HK-2 (cell line): ENCODE data around the gene ZC3H7B.

Experiments used
- DNase-seq: peaks from one replicate; pipeline ENCODE4 v3.0.0-alpha.2; 2018; ENCODE audit not compliant: unreplicated experiment

The ZC3H7B gene

DNA sequence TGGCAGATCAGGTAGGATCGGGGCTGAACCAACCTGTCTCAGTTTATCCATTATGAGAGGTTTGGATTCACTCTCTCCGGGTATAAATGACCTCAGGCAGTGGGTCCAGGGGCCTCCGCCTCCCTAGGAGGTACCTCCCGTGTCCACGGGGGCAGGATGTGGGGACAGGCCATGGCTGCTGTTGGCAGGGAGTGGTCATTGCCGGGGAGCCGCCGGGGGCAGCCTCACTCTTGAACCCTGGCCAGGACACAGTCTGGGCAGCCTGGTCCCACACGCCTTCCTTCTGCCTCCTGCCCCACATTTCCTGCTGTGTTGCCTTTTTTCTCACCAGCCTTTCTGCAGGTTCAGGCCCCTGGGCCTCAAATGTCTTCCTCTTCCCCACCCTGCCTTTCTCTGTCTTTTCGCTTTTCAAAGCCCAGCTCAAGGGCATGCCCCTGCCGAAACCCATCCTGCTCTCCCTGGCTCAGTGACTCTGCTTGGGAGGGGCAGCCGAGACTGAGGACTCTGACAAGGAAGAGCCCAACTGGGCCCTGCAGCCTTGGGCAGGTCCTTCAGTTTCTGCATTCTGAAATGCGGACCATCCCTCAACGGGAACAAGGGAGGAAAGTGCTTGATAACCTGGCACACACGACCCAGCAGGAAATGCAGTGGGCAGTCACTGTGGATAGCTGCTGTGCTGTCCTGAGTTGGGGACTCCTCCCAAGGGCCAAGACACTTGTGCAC, 31.1 kb downstream of the ZC3H7B start:
- DNase-seq = no peak

DNA sequence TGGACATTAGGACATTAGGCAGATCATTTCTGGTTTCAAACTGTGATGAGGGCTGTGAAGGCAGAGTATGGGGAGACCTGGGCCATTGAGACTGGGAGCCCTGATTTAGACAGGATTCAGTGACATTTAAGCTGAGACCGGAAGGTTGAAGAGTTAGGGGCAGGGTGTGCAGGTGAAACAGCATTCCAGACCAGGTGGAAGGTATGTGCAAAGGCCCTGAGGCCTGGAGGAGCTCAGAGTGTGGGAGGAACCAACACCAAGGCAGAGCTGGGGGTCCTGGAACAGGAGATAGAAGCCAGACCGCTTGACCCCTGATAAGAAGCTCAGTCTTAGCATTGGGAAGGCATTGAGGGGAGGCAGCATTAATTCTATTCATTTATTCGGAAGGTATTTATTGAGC, 32.5 kb downstream of the ZC3H7B start:
- DNase-seq = no peak

DNA sequence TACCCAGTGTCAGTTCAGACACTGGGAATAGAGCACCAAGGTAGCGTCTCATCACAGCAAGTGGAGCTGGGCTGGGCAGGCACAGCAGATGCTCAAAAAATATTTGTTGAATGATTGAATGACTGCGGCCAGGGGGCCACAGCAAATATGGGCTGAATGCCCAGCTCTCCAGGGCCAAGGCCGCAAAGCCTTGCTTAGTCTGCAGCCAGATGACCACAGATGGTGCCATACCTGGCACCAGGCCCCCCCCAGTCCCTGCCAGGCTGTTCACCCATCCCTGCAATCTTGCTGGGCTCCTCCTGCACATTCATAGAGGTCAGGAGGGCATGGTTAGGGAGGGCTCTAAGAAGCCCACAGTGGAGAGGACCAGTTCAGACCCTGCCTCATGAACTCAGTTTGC, 32.9 kb downstream of the ZC3H7B start:
- no peak for DNase-seq

DNA sequence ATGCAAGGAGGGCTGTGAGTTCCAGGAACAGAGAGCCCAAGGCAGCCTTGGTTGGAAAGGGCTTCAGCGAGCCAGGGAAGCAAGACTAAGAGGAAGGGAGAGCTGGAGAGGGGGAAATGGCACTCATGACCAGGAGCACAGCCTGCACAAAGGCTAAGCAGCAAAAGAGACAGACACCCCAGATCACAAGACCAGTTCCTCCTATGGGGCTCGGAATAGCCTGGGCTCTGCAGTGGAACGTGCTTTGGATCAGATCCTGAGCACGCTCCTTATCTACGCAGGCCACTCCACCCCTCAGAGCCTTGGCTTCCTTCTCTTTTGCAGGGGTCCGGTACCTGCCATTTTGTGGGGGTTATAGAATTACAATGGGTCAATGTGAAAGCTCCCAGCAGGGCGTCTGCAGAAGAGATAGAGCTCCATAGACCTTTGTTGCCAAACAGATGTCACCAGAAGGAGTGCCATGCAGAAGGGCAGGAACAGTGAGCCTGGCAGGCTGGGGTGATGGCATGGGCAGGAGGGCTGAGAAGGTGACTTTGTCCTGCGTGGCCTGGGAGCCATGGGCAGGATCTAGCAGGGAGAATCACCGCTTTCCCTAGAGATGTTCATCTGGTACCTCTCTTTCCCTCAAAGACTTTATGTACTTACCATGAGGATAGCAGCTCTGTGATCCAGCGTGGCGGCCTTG, 33.8 kb downstream of the ZC3H7B start:
- DNase-seq = no peak

DNA sequence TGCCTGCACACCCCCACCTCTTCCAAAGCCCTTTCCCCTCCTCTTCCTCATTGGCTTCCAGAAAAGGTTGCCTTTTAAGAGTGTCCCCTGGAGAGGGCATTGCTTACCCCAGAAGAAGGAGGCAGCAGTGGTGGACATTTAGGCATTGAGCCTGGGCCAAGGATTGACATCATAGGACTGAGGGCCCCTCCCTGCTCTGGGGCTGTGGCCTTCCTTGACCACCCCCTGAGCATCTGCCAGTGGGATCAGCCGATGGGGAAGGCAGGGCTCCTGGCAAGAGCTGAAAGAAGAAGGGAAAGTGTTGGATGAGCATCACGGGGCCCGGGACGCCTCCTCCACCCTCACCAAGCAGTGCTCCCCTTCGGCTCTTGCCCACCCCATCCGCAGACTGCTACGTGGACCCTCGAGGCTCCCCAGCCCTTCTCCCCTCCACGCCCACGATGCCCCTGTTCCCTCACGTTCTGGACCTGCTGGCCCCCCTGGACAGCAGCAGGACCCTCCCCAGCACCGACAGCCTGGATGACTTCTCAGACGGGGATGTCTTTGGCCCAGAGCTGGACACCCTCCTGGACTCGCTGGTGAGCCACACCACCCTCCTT, 37.4 kb downstream of the ZC3H7B start:
- no peak for DNase-seq

DNA sequence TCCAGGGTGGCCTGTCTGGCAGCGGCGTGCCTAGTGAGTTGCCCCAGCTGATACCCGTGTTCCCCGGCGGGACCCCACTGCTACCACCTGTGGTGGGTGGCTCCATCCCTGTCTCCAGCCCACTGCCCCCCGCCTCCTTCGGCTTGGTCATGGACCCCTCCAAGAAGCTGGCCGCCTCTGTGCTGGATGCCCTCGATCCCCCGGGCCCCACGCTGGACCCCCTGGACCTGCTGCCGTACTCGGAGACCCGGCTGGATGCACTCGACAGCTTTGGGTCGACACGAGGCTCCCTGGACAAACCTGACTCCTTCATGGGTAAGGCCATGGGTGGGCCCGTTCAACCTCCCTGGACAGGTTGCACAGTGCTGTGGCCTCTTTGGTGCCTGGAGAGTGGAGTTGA, 38.5 kb downstream of the ZC3H7B start:
- no peak for DNase-seq

DNA sequence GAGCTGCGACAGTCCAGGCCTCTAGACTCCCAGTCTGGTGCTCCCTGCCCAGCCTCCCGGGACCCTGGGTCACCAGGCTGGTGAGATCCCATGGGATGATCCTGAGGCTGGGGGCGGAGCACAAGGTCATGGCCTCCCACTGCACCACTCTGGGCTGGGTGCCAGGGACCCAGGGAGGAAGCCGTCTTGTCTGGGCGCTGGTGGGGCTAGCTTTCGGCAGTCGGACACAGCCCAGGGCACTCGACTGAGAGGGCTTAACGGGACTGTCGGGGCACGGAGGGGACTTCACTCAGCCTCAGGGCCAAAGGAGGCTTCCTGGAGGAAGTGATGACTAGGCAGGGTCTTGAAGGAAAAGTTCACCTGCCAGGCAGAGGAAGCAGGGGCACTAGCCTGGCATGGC, 39.0 kb downstream of the ZC3H7B start:
- no peak for DNase-seq

DNA sequence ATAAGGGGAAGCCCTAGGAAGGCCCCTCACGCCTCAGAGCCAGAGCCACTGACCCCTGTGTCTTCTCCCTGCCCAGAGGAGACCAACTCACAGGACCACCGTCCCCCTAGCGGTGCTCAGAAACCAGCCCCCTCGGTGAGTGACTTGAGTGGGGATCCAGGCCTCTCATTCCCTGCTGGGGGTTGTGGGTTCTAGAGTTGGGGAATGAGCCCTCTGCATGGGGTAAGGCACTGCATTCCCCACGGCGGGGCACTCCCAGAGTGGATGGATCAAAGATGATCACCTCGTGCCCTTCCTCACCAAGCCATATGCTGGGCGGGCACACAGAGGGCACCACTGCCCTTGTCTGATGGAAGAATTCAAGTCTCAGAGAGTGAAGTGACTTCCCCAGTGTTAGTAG, 39.7 kb downstream of the ZC3H7B start:
- DNase-seq = no peak

DNA sequence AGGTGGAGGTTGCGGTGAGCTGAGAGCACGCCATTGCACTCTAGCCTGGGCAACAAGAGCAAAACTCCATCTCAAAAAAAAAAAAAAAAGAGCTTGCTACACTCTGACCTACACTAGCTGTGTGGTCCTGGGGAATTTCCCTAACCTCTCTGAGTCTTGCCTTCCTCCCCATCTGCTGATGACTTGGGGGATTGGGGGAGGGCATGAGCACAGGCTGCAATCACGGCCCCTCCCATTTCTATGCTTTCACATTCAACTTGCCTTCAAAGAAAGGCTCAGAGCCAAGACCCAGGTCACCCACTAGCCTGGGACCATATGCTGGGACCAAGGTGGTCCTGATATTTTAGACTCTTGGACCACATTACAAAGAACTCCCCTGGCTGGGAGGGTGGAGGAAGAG, 40.7 kb downstream of the ZC3H7B start:
- no peak for DNase-seq

DNA sequence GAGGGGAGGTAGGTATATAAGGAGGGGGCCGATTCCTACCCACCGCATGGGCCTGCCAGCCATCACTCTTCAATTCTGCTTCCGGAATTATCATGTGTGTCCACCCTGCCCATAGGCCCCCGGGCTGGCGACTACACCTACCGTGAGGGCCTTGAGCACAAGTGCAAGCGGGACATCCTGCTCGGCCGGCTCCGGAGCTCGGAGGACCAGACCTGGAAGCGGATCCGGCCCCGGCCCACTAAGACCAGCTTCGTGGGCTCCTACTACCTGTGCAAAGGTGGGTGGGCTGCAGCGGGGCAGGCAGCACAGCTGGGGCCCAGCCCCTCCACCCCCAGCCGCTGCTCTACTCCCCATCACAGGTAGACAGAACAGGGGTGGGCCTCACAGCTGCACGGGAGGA, 42.0 kb downstream of the ZC3H7B start:
- DNase-seq = no peak

DNA sequence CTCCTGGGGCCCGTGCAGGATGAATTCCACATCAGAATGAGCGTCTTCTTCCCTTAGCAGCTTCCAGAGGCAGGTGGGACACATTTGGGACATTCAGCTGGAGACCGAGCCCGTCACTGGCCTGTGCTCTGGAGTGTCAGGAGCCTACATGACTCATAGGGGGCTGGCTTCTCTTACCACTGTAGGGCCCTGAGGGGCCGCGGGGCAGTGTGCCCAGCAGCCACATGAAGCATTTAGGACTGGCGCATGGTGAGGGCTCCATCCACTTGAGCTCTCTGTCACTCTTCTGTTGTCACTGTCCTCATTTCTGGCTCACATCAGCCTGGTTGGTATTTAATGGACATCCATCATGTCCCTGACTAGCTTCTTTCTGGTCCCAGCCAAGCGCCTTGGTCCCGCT, 42.4 kb downstream of the ZC3H7B start:
- no peak for DNase-seq

DNA sequence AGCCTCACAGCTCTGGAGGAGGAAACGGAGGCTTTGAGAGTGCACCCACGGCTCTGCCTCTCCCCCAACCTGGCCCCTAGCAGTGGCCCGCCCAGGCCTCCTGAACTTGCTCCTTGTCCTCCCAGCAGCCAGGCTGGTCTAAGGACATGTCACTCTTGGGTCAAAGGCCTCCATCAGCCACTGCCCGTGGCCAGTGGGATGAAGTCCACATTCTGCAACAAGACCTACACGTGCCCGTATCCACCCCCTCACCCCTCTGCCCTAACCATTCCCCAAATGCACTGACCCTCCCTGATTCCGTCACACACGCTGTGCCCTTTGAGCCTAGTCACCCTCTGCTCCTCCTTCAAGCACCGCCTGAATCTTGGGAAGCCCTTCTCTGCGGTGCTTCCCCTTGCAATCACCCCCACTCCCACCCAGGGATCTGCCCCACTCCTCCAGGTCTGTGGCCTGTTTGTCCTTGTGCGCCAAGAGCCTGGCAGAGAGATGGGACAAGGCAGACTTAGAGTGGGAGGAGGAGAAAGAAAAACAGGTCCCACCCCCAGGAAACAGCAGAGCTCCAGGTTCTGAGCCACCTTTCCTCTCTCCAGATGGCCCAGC, 43.0 kb downstream of the ZC3H7B start:
- DNase-seq = no peak

DNA sequence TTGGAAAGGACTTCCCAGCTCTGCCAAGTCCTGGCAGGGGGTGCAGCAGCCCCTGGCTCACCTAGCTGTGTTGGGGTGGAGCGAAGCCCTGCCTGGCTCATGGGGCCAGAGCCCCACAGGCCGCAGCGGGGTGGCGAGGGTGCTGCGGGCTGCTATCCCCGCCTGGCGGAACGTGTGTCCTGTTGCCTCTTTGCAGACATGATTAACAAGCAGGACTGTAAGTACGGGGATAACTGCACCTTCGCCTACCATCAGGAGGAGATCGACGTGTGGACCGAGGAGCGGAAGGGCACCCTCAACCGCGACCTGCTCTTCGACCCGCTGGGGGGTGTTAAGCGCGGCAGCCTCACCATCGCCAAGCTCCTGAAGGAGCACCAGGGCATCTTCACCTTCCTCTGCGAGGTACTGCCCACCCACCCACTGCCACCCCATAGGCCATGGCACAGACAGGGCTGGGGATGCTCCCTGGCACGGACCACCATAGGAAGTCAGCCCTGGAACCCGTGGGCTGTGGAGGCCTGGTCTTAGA, 44.5 kb downstream of the ZC3H7B start:
- no peak for DNase-seq

DNA sequence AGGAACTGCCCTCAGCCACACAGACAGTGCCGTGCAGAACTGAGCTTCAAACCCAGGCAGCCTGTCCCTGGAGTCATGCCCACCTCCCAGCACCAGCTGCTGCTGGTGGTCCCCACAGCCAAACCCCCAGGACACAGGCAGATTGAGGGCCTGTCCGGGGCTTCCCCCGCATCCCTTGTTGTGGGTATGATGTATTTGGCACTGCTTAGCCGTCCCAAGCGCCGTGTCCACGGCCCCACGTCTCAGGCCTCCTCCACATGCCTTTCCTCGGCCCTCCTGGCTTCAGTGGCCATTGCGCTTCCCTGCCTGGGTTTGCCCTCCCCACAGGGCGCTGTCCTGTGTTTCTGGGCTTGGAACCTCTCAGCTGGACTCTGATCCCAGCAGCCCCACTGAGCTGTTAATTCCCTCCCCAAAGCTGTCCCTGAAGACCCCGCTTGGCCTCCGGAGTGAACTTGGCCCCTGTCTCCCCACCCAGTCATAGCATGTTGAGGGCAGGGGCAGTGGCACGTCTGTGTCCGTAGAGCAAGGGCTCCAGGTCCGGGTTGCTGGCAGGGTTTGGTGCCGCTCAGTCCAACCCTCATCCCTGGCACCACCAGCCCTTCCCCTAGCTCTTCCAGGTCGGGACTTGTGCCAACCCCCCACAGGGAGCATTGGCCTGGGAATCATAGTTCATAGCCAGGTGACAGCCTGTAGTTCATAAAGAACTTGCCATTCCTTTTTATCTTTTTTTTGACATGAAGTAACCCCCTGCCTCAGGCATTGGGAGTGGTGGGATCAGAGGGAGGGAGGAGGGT, 45.9 kb downstream of the ZC3H7B start:
- DNase-seq = no peak

DNA sequence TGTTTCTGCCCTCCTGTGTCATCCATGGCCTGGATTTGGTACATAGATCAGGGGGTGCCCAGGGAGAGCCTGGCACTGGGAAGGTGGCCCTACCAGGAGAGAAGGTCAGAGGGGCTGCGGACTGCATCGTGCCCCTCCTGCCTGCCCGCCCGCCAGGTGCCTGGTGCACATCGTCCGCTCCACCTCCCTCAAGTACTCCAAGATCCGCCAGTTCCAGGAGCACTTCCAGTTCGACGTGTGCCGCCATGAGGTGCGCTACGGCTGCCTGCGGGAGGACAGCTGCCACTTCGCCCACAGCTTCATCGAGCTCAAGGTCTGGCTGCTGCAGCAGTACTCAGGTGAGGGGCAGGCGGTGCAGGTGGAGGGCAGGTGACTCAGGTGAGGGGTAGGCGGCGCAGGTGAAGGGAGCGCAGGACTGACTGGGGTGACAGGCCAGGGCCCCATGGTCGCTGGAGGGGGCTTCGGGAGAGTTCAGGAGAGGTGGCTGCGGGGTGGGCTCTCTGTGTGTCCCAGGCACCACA, 47.7 kb downstream of the ZC3H7B start:
- DNase-seq = no peak

DNA sequence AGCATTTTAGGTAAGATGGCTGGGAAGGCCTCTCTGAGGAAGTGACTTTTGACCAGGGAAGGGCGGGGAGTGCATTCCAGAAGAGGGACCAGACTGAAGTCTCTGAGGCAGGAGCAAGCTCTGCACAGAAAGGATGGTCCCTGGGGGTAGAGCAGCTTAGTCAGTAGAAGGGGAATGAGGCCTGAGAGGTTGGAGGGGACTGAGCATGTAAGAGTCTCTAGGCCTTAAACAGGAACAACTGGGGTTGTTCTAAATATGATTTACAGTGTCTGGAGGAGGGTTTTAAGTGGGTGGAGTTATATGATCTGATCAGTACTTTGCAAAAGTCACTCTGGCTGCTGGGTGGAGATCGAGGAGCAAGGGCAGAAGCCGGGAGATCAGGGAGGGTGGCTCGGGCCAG, 48.8 kb downstream of the ZC3H7B start:
- no peak for DNase-seq

DNA sequence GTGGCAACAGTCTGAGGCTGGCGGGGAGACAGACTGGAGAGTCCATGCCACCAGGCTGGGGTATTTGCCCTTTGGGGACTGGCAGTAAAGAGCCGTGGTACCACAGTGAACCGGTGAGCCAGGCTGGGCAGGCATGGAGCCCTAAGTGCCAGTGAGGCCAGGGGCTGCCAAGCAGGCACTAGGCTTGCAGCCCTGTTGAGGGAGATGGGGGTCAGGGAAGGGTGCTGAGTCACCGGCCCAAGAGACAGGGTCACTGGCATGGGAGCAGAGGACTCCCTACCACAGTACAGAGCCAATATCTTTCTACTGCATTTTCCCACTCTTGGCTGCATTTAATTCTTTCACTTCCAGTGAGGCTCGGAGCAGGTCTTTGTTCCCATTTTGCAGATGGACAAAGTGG, 49.7 kb downstream of the ZC3H7B start:
- DNase-seq = no peak

DNA sequence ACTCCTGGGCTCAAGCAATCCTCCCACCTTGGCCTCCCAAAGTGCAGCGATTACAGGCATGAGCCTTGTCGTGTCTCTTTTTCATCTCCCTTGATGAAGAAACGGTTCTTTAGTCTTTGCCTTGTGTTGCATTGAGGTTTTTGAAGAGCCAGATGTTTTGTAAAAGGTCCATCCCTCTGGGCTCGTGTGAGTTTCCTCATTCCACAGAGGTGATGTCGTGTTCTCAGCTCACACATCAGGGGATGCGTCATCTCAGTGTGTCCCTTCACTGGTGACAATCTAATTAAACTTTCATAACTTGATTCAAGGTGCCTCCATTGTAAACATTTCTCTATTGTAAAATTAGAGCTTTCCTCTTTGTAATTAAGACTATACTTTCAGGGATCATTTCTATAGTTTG, 50.7 kb downstream of the ZC3H7B start:
- DNase-seq = peak; percentile 10

DNA sequence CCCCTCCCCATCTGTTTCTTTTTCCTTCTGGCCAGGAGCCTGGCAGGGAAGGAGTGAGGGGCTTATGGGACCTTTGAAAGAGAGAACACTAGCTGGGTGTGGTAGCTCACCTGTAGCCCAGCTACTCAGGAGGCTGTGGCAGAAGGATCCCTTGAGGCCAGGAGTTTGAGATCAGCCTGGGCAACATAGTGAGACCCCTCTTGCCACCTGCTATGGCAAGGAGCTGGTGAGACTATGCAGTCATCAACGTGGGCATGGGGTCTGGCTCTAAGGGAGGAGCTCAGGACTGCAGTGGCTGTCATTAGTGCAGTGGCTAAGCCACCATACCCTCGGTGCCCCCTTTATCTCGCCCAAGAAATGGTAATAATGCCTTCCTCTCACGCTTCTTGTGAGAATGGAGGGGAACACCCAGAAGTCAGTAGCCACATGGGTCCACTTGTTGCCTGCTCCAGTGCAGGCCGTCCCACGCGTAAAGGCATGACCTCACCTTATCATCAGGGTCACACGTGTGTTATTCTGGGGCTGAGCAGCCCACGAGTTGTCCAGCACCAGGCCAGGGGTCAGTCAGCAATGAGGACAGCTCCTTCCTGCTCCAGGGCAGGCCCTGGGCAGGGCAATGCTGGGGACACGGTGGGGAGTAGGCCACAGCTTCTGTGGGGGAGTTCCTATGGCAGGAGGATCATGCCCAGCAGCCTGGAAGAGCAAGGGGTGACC, 52.7 kb downstream of the ZC3H7B start:
- DNase-seq = no peak

DNA sequence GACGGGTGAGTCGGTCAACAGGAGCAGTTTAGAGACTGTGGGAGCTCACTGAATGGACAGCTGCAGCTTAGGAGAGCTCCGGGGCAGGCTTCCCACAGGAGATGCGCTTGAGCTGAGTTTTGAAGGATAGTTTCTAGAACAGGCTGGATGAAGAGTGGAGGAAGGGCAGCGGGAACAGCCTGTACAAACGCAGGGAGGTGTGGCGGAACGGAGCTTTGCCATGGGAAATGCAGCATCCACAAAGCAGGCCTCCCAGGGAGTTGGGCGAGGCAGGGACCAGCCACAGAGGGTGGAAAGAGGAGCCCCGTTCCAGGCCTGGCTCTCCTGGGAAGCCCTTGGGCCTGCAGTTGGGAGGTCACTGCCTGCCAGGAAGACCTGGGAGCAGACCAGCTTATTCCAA, 53.7 kb downstream of the ZC3H7B start:
- DNase-seq = no peak

DNA sequence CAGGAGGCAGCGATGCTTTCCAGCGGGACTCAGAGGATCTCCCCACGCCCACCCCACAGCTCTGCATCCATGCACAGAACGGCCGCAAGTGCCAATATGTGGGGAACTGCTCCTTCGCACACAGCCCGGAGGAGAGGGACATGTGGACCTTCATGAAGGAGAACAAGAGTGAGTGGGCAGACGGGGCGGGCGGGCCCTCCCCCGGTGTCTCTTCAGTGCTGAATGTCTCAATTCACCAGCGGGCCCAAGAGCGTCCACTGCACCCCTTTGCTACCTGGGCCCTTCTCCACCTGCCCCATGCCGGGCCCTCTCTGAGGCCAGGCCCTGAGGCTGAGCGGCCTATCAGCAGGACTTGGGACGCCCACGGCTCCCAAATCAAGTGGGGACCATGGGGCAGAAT, 54.6 kb downstream of the ZC3H7B start:
- DNase-seq = no peak
